GM13976 (cell line): ENCODE results near the gene CDHR4.
"Not testable (repeated sequence)": the region's sequence is repeated elsewhere in the genome, so short reads cannot be mapped to it uniquely, and the experiment has no call there.

Source experiments
- DNase-seq: peaks from one replicate; pipeline ENCODE4 v3.0.0; 2012; ENCODE audit warnings: low spot score
- in situ Hi-C: fragments of 300-500 bp; cut with MboI; formaldehyde crosslinking; loops from one replicate; pipeline ENCODE4 v1.12.0; 2022; ENCODE audit warnings: low sequenced_read_pairs, mixed read lengths, inconsistent platforms; ENCODE audit not compliant: unreplicated experiment
- TF ChIP-seq, protein P1 (sequence below): IDR thresholded peaks from 2 replicates; pipeline ENCODE4 v1.5.1; 2012; ENCODE audit warnings: borderline replicate concordance, mild to moderate bottlenecking; ENCODE audit not compliant: insufficient read depth; ENCODE audit errors: extremely low read depth, missing control alignments, control extremely low read depth

CDHR4 gene

GRCh38 chr3:49779358-49780079 lies 20.2 kb downstream of the CDHR4 start:
- no peak for DNase-seq
- in situ Hi-C loops: no loop called here
- TF ChIP-seq, protein P1, sequence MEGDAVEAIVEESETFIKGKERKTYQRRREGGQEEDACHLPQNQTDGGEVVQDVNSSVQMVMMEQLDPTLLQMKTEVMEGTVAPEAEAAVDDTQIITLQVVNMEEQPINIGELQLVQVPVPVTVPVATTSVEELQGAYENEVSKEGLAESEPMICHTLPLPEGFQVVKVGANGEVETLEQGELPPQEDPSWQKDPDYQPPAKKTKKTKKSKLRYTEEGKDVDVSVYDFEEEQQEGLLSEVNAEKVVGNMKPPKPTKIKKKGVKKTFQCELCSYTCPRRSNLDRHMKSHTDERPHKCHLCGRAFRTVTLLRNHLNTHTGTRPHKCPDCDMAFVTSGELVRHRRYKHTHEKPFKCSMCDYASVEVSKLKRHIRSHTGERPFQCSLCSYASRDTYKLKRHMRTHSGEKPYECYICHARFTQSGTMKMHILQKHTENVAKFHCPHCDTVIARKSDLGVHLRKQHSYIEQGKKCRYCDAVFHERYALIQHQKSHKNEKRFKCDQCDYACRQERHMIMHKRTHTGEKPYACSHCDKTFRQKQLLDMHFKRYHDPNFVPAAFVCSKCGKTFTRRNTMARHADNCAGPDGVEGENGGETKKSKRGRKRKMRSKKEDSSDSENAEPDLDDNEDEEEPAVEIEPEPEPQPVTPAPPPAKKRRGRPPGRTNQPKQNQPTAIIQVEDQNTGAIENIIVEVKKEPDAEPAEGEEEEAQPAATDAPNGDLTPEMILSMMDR: no peak

GRCh38 chr3:49776101-49776500 lies 23.6 kb downstream of the CDHR4 start:
- DNase-seq, in situ Hi-C loops: not testable (repeated sequence)

DNA sequence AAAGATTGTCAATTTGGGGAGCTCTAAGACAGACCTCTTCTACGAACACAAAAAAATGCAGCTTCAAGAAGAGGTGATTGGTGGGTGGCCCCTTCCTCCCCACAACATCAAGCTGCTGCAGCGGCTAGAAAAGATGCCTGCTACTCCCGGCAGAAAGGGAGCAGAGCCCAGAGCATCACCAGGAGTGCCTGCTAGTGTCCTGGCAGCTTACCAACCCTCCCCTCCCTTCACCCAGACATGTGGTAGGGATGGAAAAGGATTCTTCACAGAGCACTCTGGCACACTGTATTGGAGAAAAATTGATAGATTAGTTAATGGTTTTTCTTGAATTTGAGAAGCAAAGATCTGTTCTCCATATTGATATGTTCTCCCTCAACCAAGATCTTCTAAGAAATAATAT lies 24.1 kb downstream of the CDHR4 start:
- in situ Hi-C loops: no loop called here
- DNase-seq: no peak
- TF ChIP-seq, protein P1: no peak

- TF ChIP-seq, protein P1: no peak
- no peak for DNase-seq
- in situ Hi-C loops: no loop called here
Observed at GRCh38 chr3:49772703-49773102, 27.0 kb downstream of the CDHR4 start.

- TF ChIP-seq, protein P1: no peak
- in situ Hi-C loops: no loop called here
- no peak for DNase-seq
Observed at GRCh38 chr3:49771340-49771938, 28.2 kb downstream of the CDHR4 start.

DNA sequence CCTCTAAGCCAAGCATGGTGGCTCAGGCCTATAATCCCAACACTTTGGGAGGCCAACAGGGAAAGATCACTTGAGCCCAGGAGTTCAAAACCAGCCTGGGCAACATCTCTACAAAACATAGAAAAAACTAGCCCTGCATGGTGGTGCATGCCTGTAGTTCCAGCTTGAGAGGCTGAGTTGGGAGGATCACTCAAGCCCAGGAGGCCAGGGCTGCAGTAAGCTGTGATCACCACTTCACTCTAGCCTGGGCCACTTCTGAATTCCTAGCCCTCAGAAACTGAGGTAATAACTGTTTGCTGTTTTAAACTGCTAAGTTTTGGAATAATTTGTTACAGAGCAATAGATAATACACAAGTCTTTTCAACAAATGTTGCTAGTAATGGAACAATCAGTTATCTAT lies 29.7 kb downstream of the CDHR4 start:
- in situ Hi-C loops: no loop called here
- TF ChIP-seq, protein P1: no peak
- no peak for DNase-seq

DNA sequence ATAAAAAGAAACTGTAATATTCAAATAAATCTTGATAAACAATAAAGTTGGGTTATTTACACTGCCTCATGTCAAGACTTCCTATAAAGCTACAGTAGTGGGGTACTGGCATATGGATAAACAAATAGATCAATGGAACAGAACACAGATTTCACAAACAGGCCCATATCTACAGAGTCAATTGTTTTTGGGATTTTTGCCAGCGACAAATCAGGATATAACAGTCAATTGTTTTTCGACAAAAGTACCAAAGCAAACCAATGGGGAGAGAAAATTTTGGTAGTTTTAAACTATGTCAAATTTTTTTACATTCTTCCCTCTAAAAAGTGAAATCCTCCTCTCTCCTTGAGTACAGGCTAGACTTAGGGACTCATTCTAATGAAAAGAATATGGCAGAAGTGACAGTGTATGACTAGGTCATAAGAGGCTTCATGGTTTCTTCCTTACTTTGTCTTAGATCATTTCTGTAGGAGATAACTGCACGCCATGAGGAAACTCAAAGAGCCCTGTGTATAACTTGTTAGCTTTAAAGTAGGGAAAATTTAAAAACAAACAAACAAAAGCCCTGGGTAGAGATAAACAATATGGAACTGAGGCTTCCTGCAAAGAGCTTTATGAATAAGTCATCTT lies 30.3 kb downstream of the CDHR4 start:
- in situ Hi-C loops: no loop called here
- no peak for DNase-seq

More for the DNA sequence above, 30.3 kb downstream of the CDHR4 start:
- TF ChIP-seq, protein P1: no peak
